ENCODE results near the gene ARHGAP40. TPM values are rescaled to one million over a fixed set of nuclear protein-coding genes. Genes with fewer than 3 reads are reported as not detected.

ARHGAP40 gene
- total RNA-seq: not detected

DNA sequence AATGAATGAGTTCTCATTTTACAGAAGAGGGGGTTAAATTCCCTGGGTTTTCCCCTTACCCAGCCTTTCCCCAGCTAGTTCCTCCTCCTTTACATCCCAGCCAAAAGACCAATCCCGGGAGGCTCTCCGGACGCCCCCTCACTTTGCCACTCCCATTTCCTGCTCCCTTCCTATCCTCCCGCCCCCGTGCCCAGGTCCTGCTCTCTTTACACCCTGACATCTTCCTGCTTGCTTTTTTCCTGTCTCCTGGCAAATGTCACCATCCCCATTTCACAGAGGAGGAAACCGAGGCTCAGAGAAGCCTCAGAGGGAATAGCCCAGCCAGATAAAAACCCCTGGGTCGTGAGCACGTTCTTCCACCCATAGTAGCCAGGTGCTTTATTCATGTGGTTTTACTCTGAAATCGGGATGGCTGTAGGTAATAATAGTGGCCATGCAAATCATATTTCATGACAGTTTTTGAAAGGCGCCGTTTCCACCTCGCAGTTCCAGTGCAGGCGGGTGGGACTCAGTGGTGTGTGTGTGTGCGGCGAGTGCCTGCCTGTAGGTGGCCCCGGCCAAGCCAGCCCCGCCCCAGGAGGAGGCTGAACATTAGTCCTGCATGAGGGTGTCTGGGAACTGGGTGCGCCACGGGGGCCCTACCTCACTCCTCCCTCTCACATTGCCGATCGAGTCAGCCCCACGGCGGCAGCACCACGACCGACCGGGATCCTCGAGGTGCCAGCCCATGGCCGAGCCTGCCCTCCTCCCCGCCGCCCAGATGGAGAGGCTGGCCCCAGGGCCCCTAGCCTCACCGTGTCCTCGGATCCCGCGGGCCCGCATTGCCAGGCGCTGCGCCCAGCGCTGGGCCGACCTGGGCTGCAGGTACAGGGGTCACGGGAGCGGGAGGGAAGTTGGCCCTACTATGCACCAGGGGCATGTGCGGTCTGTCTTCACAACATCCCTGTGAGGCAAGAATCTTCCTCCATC lies at the start of gene ARHGAP40:
TSS of gene ARHGAP40 (plus strand) at position 594 of the 969 bp plus-strand sequence.
- H3K27me3 ChIP-seq (replicated peaks; ENCODE audit: insufficient read depth): no peaks in the 10 kb centered on the region
- TF ChIP-seq CTCF (IDR thresholded peaks at IDR 0.05): no peak

GRCh38 chr20:38554986-38555385 lies 46.6 kb upstream of the ARHGAP40 start:
- no peaks in the 10 kb centered on the region for H3K27me3 ChIP-seq (replicated peaks; ENCODE audit: insufficient read depth)
- TF ChIP-seq CTCF (IDR thresholded peaks at IDR 0.05): no peak
- DNase-seq (ENCODE audit: low spot score) (no peak), ATAC-seq (ENCODE audit: insufficient number of reproducible peaks, low FRiP score, low read depth) (no peak)
- H3K36me3 ChIP-seq: peaks cover 49% of the 10 kb centered on the region
- no peaks in the 10 kb centered on the region for H3K9me3 ChIP-seq
- H3K4me3 ChIP-seq: no peak overlapping the region
- no peaks in the 10 kb centered on the region for H3K4me1 ChIP-seq (ENCODE audit: control insufficient read depth in 1 of 2, low read depth in 2 of 2)
- H3K27ac ChIP-seq: no peak overlapping the region

More for the DNA sequence above, at the start of gene ARHGAP40:
- H3K9me3 ChIP-seq: no peaks in the 10 kb centered on the region
- no peak within 1 kb of the TSS for H3K27ac ChIP-seq
- no peak within 1 kb of the TSS for H3K4me3 ChIP-seq
- H3K36me3 ChIP-seq: no peaks in the 10 kb centered on the region
- H3K4me1 ChIP-seq (ENCODE audit: control insufficient read depth in 1 of 2, low read depth in 2 of 2): peaks cover 0 to 5% of the 10 kb centered on the region in 2 donors
- ATAC-seq (ENCODE audit: insufficient number of reproducible peaks, low FRiP score, low read depth) (no peak), DNase-seq (ENCODE audit: low spot score) (no peak)

GRCh38 chr20:38555395-38555794 lies 46.2 kb upstream of the ARHGAP40 start:
- ATAC-seq (ENCODE audit: insufficient number of reproducible peaks, low FRiP score, low read depth) (no peak), DNase-seq (ENCODE audit: low spot score) (no peak)
- H3K4me1 ChIP-seq (ENCODE audit: control insufficient read depth in 1 of 2, low read depth in 2 of 2): no peaks in the 10 kb centered on the region
- H3K9me3 ChIP-seq: no peaks in the 10 kb centered on the region
- no peak overlapping the region for H3K27ac ChIP-seq
- TF ChIP-seq CTCF (IDR thresholded peaks at IDR 0.05): no peak
- no peaks in the 10 kb centered on the region for H3K27me3 ChIP-seq (replicated peaks; ENCODE audit: insufficient read depth)
- H3K36me3 ChIP-seq: peaks cover 49% of the 10 kb centered on the region
- H3K4me3 ChIP-seq: no peak overlapping the region

DNA sequence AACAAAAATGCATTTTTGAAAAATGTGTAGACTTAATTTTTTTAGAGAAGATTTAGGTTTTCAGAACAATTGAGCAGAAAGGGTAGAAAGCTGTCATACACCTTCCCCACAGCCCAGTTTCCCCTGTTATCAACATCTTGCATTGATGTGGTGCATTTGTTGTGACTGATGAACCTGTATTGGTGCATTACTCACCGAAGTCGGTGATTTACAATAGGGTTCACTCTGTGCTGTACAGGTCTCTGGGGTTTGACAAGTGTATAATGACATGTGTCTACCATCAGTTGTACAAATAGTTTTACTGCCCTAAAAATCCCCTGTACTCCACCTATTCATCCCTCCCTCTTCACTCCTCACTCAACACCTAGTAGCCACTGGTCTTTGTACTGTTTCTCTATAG lies 44.4 kb upstream of the ARHGAP40 start:
- Histone ChIP-seq H3K4me1 (ENCODE audit: control insufficient read depth in 1 of 2, low read depth in 2 of 2) (no peaks in the 10 kb centered on the region), H3K27ac (no peak overlapping the region), H3K27me3 (replicated peaks; ENCODE audit: insufficient read depth) (no peaks in the 10 kb centered on the region), H3K36me3 (peaks cover 37% of the 10 kb centered on the region), H3K4me3 (no peak overlapping the region), H3K9me3 (no peaks in the 10 kb centered on the region)
- ATAC-seq (ENCODE audit: insufficient number of reproducible peaks, low FRiP score, low read depth) (no peak), DNase-seq (ENCODE audit: low spot score) (no peak)
- no peak for TF ChIP-seq CTCF (IDR thresholded peaks at IDR 0.05)

- Histone ChIP-seq H3K27ac (no peak overlapping the region), H3K9me3 (no peaks in the 10 kb centered on the region), H3K36me3 (peaks cover 22% of the 10 kb centered on the region), H3K4me3 (no peak overlapping the region), H3K4me1 (ENCODE audit: control insufficient read depth in 1 of 2, low read depth in 2 of 2) (no peaks in the 10 kb centered on the region), H3K27me3 (replicated peaks; ENCODE audit: insufficient read depth) (no peaks in the 10 kb centered on the region)
- ATAC-seq (ENCODE audit: insufficient number of reproducible peaks, low FRiP score, low read depth) (no peak), DNase-seq (ENCODE audit: low spot score) (no peak)
- TF ChIP-seq CTCF (IDR thresholded peaks at IDR 0.05): no peak
Observed at GRCh38 chr20:38558596-38559360, 42.8 kb upstream of the ARHGAP40 start.
